Esophagus squamous epithelium (tissue), 4 donors: ENCODE measurements around the gene ITGB3.

Source experiments
- POLR2A ChIP-seq, 4 donors: fragments of 450-650 bp; IDR thresholded peaks; one replicate each; pipeline ENCODE4 v1.6.1; 2017; ENCODE audit warnings: antibody characterized with exemption in 4 of 4, mild to moderate bottlenecking in 4 of 4, moderate library complexity in 3 of 4
- TF ChIP-seq, protein P1 (sequence below), 6 experiments: fragments of 450-650 bp in 4 of 6; fragments of 200-600 bp in 2 of 6; sonication (generic) in 2 of 6; IDR thresholded peaks; one replicate each; pipeline ENCODE4 v1.5.1; 2016 to 2019; ENCODE audit warnings: antibody characterized with exemption in 6 of 6, mild to moderate bottlenecking in 4 of 6, moderate library complexity in 4 of 6

DNA sequence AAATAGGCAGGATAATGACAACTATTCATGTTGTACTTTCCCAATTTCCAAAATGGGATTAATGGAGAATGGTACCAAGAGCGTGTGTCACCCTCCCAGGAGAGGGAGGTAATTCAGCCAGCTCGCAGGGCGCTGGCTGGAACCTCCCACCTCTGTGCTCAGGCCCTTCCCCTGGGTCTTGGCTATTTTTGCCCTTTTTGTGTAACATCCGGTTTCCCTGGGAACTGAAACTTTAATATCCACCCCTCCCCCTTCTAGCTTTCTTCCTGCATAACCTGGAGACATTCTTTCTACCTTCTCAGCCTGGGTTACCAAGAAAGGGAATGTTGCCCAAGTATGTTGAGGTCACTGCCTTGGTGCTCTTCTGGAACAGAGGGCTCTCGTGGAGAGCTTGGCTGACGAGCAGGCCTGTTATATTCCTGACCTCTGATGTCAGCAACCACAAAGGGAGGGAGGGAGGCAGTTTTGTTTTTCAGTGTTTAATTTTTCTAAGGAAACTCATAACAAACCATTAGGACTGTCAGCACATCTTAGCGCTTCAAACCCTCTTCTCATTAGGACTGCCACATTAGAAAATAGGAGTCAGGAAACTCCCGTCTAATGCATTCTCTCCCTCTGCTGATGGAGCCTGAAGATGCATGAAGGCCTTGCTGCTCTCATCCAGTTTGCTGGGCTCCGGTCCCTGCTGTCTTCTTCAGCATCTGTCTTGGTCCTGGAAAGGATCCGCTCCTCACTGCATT, 25.6 kb downstream of the ITGB3 start:
- no peak for TF ChIP-seq POLR2A (IDR thresholded peaks at IDR 0.05)
- TF ChIP-seq, protein P1, sequence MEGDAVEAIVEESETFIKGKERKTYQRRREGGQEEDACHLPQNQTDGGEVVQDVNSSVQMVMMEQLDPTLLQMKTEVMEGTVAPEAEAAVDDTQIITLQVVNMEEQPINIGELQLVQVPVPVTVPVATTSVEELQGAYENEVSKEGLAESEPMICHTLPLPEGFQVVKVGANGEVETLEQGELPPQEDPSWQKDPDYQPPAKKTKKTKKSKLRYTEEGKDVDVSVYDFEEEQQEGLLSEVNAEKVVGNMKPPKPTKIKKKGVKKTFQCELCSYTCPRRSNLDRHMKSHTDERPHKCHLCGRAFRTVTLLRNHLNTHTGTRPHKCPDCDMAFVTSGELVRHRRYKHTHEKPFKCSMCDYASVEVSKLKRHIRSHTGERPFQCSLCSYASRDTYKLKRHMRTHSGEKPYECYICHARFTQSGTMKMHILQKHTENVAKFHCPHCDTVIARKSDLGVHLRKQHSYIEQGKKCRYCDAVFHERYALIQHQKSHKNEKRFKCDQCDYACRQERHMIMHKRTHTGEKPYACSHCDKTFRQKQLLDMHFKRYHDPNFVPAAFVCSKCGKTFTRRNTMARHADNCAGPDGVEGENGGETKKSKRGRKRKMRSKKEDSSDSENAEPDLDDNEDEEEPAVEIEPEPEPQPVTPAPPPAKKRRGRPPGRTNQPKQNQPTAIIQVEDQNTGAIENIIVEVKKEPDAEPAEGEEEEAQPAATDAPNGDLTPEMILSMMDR (IDR thresholded peaks at IDR 0.05), result no peak
